Measurements from ENCODE around the gene CAMTA1. TPM values are rescaled to one million over a fixed set of nuclear protein-coding genes. Genes with fewer than 3 reads are reported as not detected.

Gene CAMTA1
- polyA plus RNA-seq, 1 donor from 2014 or later, result 162 TPM

DNA sequence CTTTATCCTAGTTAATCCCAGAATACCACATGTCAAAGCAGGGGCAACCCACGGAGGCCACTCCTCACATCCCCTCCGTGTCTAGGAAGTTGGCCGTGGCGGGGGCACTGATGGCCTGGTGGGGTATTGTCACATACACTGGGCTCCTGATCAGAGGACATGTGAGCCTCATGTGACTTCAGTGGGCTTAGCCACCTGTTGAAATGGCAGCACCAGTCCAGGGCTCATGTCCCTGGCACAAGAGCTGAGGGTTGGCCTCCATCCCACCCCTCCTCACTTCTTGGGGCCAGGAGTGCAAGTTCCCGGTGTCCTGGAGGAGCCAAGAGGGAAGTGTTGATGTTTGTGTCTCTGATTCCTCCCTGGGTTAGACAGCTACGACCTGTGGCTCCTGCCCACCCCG is 313.4 kb downstream of the CAMTA1 start:
- H3K36me3 ChIP-seq (ENCODE audit: insufficient read depth, low read length), result no peaks in the 10 kb centered on the region
- TF ChIP-seq RAD21 (conservative IDR thresholded peaks at IDR 0.05) (no peak), TAF1 (IDR thresholded peaks at IDR 0.05; ENCODE audit: low read depth) (no peak)
- H3K79me2 ChIP-seq (replicated peaks; ENCODE audit: insufficient read depth, low read length), result no peaks in the 10 kb centered on the region
- no peak overlapping the region for H3K9ac ChIP-seq (ENCODE audit: low read length)
- no peak overlapping the region for H3K27ac ChIP-seq (ENCODE audit: low read length)
- H3F3A ChIP-seq (ENCODE audit: insufficient read depth, low read length, poor library complexity, severe bottlenecking), result no peaks in the 10 kb centered on the region
- no peaks in the 10 kb centered on the region for H3K9me2 ChIP-seq (ENCODE audit: insufficient read depth, low read length)
- H4K20me1 ChIP-seq (ENCODE audit: insufficient read depth), result no peaks in the 10 kb centered on the region
- no peak overlapping the region for H3K4me2 ChIP-seq (ENCODE audit: low read length)
- H3K9me3 ChIP-seq (ENCODE audit: low read length), result no peaks in the 10 kb centered on the region
- H3K4me3 ChIP-seq (ENCODE audit: low read length), result no peak overlapping the region
- no peak overlapping the region for H2AFZ ChIP-seq (ENCODE audit: low read depth, low read length)
- H3K27me3 ChIP-seq (ENCODE audit: insufficient read depth, low read depth, low read length), result no peaks in the 10 kb centered on the region

DNA sequence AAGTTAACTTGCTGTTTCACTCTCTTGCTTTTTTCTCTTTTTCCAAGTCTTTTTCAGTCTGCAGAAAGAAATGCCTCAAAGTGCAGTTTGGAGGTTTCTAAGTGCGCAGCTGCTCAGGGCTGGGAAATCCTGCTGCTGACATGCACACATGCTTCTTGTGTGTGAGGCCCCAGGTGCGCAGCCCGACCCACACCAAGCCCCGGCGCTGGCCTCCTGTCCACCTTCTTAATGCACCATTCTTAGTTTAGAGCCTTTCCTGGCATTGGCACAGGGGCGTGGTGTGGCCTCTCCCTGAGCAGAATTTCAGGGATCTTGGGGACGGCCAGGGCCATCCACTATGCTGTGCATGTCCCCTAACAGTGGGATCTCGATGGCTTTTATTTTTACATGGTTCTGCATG is 315.2 kb downstream of the CAMTA1 start:
- no peaks in the 10 kb centered on the region for H3K36me3 ChIP-seq (ENCODE audit: insufficient read depth, low read length)
- H3K9me3 ChIP-seq (ENCODE audit: low read length), result no peaks in the 10 kb centered on the region
- H3K9me2 ChIP-seq (ENCODE audit: insufficient read depth, low read length), result no peaks in the 10 kb centered on the region
- H3K9ac ChIP-seq (ENCODE audit: low read length), result no peak overlapping the region
- no peak overlapping the region for H3K4me2 ChIP-seq (ENCODE audit: low read length)
- TF ChIP-seq, protein P1, sequence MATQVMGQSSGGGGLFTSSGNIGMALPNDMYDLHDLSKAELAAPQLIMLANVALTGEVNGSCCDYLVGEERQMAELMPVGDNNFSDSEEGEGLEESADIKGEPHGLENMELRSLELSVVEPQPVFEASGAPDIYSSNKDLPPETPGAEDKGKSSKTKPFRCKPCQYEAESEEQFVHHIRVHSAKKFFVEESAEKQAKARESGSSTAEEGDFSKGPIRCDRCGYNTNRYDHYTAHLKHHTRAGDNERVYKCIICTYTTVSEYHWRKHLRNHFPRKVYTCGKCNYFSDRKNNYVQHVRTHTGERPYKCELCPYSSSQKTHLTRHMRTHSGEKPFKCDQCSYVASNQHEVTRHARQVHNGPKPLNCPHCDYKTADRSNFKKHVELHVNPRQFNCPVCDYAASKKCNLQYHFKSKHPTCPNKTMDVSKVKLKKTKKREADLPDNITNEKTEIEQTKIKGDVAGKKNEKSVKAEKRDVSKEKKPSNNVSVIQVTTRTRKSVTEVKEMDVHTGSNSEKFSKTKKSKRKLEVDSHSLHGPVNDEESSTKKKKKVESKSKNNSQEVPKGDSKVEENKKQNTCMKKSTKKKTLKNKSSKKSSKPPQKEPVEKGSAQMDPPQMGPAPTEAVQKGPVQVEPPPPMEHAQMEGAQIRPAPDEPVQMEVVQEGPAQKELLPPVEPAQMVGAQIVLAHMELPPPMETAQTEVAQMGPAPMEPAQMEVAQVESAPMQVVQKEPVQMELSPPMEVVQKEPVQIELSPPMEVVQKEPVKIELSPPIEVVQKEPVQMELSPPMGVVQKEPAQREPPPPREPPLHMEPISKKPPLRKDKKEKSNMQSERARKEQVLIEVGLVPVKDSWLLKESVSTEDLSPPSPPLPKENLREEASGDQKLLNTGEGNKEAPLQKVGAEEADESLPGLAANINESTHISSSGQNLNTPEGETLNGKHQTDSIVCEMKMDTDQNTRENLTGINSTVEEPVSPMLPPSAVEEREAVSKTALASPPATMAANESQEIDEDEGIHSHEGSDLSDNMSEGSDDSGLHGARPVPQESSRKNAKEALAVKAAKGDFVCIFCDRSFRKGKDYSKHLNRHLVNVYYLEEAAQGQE (IDR thresholded peaks at IDR 0.05; ENCODE audit: borderline replicate concordance), result no peak
- no peak for TF ChIP-seq SMC3 (conservative IDR thresholded peaks at IDR 0.05; ENCODE audit: poor library complexity)
- no peak for TF ChIP-seq RAD21 (conservative IDR thresholded peaks at IDR 0.05)
- TF ChIP-seq MXI1 (conservative IDR thresholded peaks at IDR 0.05; ENCODE audit: poor library complexity, severe bottlenecking), result no peak
- H3K79me2 ChIP-seq (replicated peaks; ENCODE audit: insufficient read depth, low read length), result no peaks in the 10 kb centered on the region
- H3K27me3 ChIP-seq (ENCODE audit: insufficient read depth, low read depth, low read length), result no peaks in the 10 kb centered on the region
- no peaks in the 10 kb centered on the region for H4K20me1 ChIP-seq (ENCODE audit: insufficient read depth)
- H3F3A ChIP-seq (ENCODE audit: insufficient read depth, low read length, poor library complexity, severe bottlenecking), result no peaks in the 10 kb centered on the region
- no peak overlapping the region for H3K4me3 ChIP-seq (ENCODE audit: low read length)
- no peak overlapping the region for H3K27ac ChIP-seq (ENCODE audit: low read length)
- no peak overlapping the region for H2AFZ ChIP-seq (ENCODE audit: low read depth, low read length)

DNA sequence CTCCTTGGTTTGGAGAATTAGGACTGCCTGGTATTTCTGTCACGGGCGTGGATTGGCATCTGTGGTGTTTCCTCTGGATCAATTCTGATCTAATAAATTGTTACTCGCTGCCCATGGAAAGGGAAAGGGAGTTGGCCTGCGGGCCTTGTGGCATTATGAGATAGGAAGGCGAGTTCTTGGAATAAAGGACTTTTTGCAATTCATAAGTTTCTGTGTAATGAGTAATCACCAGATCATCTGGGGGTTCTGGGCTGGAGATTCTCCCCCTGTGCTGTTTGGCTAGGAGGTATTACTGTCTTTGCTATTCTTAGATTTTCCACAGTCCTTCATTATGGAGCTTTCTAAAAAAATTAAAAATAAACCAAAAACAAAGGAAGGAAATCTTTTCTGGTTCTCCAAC is 315.9 kb downstream of the CAMTA1 start:
- H3K9me3 ChIP-seq (ENCODE audit: low read length), result no peaks in the 10 kb centered on the region
- TF ChIP-seq EP300 (conservative IDR thresholded peaks at IDR 0.05; ENCODE audit: poor library complexity, severe bottlenecking), result no peak
- TF ChIP-seq, protein P1 (IDR thresholded peaks at IDR 0.05; ENCODE audit: borderline replicate concordance), result no peak
- no peaks in the 10 kb centered on the region for H4K20me1 ChIP-seq (ENCODE audit: insufficient read depth)

More for the DNA sequence above, 315.9 kb downstream of the CAMTA1 start:
- Histone ChIP-seq H3K4me3 (ENCODE audit: low read length) (no peak overlapping the region), H3K79me2 (replicated peaks; ENCODE audit: insufficient read depth, low read length) (no peaks in the 10 kb centered on the region), H3K9ac (ENCODE audit: low read length) (no peak overlapping the region), H3K27me3 (ENCODE audit: insufficient read depth, low read depth, low read length) (no peaks in the 10 kb centered on the region), H2AFZ (ENCODE audit: low read depth, low read length) (no peak overlapping the region), H3F3A (ENCODE audit: insufficient read depth, low read length, poor library complexity, severe bottlenecking) (no peaks in the 10 kb centered on the region), H3K4me2 (ENCODE audit: low read length) (no peak overlapping the region), H3K27ac (ENCODE audit: low read length) (no peak overlapping the region), H3K9me2 (ENCODE audit: insufficient read depth, low read length) (no peaks in the 10 kb centered on the region), H3K36me3 (ENCODE audit: insufficient read depth, low read length) (no peaks in the 10 kb centered on the region)

Measured in neural cell (in vitro differentiated cells).